GM19025 (cell line): ENCODE data around the gene ETNK1.

Source experiments
- ATAC-seq: cut with Tn5 transposase; IDR thresholded peaks from one replicate; pipeline ENCODE4 v1.9.1; 2021; ENCODE audit warnings: mild to moderate bottlenecking, low read depth, moderate library complexity; ENCODE audit not compliant: unreplicated experiment

ETNK1 gene

GRCh38 chr12:22631863-22632463, 7.0 kb downstream of the ETNK1 start:
- ATAC-seq: no peak

GRCh38 chr12:22634883-22635282, 9.9 kb downstream of the ETNK1 start:
- ATAC-seq: no peak

- ATAC-seq: no peak
Measured at GRCh38 chr12:22635812-22636211, 10.8 kb downstream of the ETNK1 start.

GRCh38 chr12:22640851-22641250, 15.9 kb downstream of the ETNK1 start:
- no peak for ATAC-seq

GRCh38 chr12:22641353-22642053, 16.5 kb downstream of the ETNK1 start:
- ATAC-seq: no peak

- ATAC-seq: no peak
Measured at GRCh38 chr12:22648668-22649067, 23.7 kb downstream of the ETNK1 start.

GRCh38 chr12:22653075-22653474, 28.1 kb downstream of the ETNK1 start:
- no peak for ATAC-seq

GRCh38 chr12:22653791-22654190, 28.8 kb downstream of the ETNK1 start:
- ATAC-seq: no peak

GRCh38 chr12:22656376-22656775, 31.4 kb downstream of the ETNK1 start:
- no peak for ATAC-seq

GRCh38 chr12:22656831-22657230, 31.9 kb downstream of the ETNK1 start:
- no peak for ATAC-seq

GRCh38 chr12:22657538-22657937, 32.6 kb downstream of the ETNK1 start:
- ATAC-seq: no peak

GRCh38 chr12:22658214-22658613, 33.2 kb downstream of the ETNK1 start:
- no peak for ATAC-seq

GRCh38 chr12:22662356-22662755, 37.4 kb downstream of the ETNK1 start:
- no peak for ATAC-seq

GRCh38 chr12:22665476-22665875, 40.5 kb downstream of the ETNK1 start:
- ATAC-seq: no peak

- no peak for ATAC-seq
Measured at GRCh38 chr12:22667122-22667521, 42.2 kb downstream of the ETNK1 start.

GRCh38 chr12:22668441-22668840, 43.5 kb downstream of the ETNK1 start:
- ATAC-seq: no peak

GRCh38 chr12:22670762-22671161, 45.8 kb downstream of the ETNK1 start:
- ATAC-seq: no peak

- ATAC-seq: no peak
Measured at GRCh38 chr12:22672951-22673350, 48.0 kb downstream of the ETNK1 start.

- ATAC-seq: no peak
Measured at GRCh38 chr12:22677781-22678574, 53.0 kb downstream of the ETNK1 start.

GRCh38 chr12:22682663-22683062, 57.7 kb downstream of the ETNK1 start:
- no peak for ATAC-seq

- no peak for ATAC-seq
Measured at GRCh38 chr12:22683131-22683530, 58.2 kb downstream of the ETNK1 start.
